GM15510 (cell line): Measurements from ENCODE around the gene TRIM67.

Source experiments
- POLR2A ChIP-seq: IDR thresholded peaks from 3 replicates; pipeline ENCODE4 v1.6.1; 2011; ENCODE audit warnings: borderline replicate concordance; ENCODE audit not compliant: insufficient read length; ENCODE audit errors: extremely low read depth

The TRIM67 gene

DNA sequence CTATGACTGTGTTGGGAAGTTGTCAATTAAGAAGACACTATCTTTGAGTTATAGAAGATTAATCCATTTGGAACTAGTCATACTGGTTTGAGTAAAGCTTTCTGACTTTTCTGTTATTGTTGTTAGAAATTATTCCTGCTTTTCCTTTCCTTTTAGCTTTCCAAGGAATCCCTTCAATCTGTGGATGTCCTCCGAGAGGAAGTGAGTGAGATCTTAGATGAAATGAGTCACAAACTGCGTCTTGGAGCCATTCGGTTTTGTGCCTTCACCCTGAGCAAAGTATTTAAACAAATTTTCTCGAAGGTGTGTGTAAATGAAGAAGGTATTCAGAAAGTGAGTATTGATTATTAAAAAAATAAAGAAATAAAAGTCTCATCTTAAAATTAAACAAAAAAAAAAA, 98.5 kb downstream of the TRIM67 start:
- no peak for TF ChIP-seq POLR2A

DNA sequence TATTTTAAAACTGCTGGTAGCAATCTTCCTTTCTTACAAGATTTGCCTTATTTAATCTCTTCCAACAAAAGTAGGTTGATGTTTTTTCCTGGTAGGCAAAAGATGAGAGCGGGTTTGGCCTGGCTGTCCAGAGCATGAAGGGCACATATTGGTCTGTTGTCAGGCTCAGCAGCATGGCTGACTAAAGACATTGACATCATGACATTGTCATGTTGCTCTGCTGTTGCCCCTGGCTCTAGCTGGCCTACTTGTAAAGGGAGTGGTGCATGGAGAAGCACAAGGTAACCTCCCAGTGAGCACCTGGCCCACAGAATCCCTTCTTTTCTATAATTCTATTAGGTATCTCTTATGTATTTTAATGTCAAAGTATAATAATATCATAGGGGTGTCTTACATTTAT, 102.8 kb downstream of the TRIM67 start:
- no peak for TF ChIP-seq POLR2A

DNA sequence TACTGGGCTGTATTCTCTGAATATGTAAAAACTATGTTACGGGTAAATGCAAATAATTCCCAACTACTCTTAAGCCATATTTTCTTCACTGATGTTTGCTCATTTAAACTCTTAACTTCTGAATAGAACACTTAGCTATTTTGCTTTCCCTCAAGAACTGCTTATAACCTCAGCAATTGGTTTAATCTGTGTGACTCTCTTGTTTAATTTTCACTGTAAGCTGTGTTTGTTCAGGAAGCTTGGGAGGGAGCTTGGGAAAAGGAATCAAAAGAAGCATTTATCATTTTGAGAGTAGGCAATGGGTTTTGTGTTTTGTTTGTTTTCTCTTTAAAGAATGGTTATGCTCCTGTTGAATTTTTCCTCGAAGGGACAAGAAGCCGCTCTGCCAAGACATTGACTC, 103.5 kb downstream of the TRIM67 start:
- TF ChIP-seq POLR2A = no peak

DNA sequence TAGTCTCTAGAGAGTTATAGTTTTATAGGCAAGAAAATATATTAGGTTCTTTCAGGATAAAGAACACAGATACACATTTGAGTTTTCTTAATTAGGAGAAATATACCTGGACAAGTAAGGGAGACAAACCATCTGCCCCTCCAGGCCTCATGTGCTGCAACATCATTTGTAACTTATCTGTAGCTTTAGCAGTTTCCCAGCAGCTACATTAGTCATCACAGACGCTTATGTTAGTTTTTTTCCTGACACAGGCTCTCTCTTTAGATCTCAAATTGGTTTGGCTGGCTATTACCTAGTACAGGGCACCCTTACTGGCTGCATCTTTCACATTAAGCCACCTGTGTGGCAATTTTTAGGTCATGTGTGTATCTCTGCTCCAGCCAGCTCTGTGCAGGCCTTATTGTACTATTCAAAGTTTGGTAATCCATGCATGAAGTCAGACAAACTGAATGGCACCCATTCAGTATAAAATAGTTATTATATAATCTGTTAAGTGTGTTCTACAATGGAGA, 105.0 kb downstream of the TRIM67 start:
- TF ChIP-seq POLR2A = no peak
